Loucy (cell line): ENCODE data around the gene SDCCAG8.

Experiments
- CTCF ChIP-seq: fragments of 200-600 bp; sonication (generic); conservative IDR thresholded peaks from 2 replicates; pipeline ENCODE4 v1.5.1; 2014; ENCODE audit warnings: mild to moderate bottlenecking, antibody characterized with exemption, low read length
- EZH2phosphoT487 ChIP-seq: fragments of 200-600 bp; IDR thresholded peaks from 2 replicates; pipeline ENCODE4 v1.6.1; 2018; ENCODE audit warnings: antibody characterized with exemption, mild to moderate bottlenecking, moderate library complexity, borderline replicate concordance

GRCh38 chr1:243500512-243500911 is 244.7 kb downstream of the SDCCAG8 start:
- TF ChIP-seq CTCF: no peak
- TF ChIP-seq EZH2phosphoT487: no peak
